Subcutaneous abdominal adipose tissue (tissue), 5 donors: ENCODE measurements around the gene SCN2B.

ENCODE experiments used
- H3K27ac ChIP-seq: one replicate; pipeline ENCODE4 v1.7.0; 2013; ENCODE audit warnings: low read depth, mild to moderate bottlenecking, inconsistent platforms, low read length, moderate library complexity
- H3K27me3 ChIP-seq, 5 donors: one replicate each; pipeline ENCODE4 v1.7.0; 2013; ENCODE audit warnings: low read length in 5 of 5, inconsistent platforms in 1 of 5; ENCODE audit not compliant: control insufficient read depth in 5 of 5, insufficient read depth in 4 of 5
- H3K36me3 ChIP-seq, 5 donors: one replicate each; pipeline ENCODE4 v1.7.0; 2013; ENCODE audit warnings: low read length in 5 of 5; ENCODE audit not compliant: control insufficient read depth in 5 of 5, insufficient read depth in 5 of 5
- H3K4me1 ChIP-seq, 5 donors: one replicate each; pipeline ENCODE4 v1.7.0; 2013; ENCODE audit warnings: low read length in 5 of 5, mild to moderate bottlenecking in 3 of 5, moderate library complexity in 1 of 5; ENCODE audit not compliant: control insufficient read depth in 5 of 5, insufficient read depth in 5 of 5
- H3K4me3 ChIP-seq, 5 donors: one replicate each; pipeline ENCODE4 v1.7.0; 2013; ENCODE audit warnings: low read length in 5 of 5, low read depth in 1 of 5
- H3K9ac ChIP-seq, 5 donors: one replicate each; pipeline ENCODE4 v1.7.0; 2013; ENCODE audit warnings: low read length in 5 of 5, mild to moderate bottlenecking in 4 of 5, moderate library complexity in 3 of 5
- H3K9me3 ChIP-seq, 5 donors: one replicate each; pipeline ENCODE4 v1.7.0; 2013; ENCODE audit warnings: low read length in 5 of 5; ENCODE audit not compliant: control insufficient read depth in 5 of 5
- donor health status: healthy.
- donor health status: healthy.
- donor health status: healthy.
- donor health status: healthy.
- donor health status: healthy.

Gene SCN2B

GRCh38 chr11:118180300-118180703, 3.9 kb upstream of the SCN2B start:
- peak overlapping the region in 3 of 5 donors; percentile 14 to 28 (median 27) for H3K4me3 ChIP-seq
- H3K4me1 ChIP-seq, result peaks cover 0 to 17% (median 9%) of the 10 kb centered on the region in 5 donors
- H3K9me3 ChIP-seq, result no peaks in the 10 kb centered on the region
- peak overlapping the region in 1 of 5 donors; percentile 27 for H3K9ac ChIP-seq
- no peaks in the 10 kb centered on the region for H3K36me3 ChIP-seq
- peaks cover 0 to 23% (median 14%) of the 10 kb centered on the region in 5 donors for H3K27me3 ChIP-seq
- H3K27ac ChIP-seq, result no peak overlapping the region

- H3K4me1 ChIP-seq, result peaks cover 0 to 15% (median 10%) of the 10 kb centered on the region in 5 donors
- H3K9me3 ChIP-seq, result no peaks in the 10 kb centered on the region
- H3K36me3 ChIP-seq, result no peaks in the 10 kb centered on the region
- no peak overlapping the region for H3K9ac ChIP-seq
- no peak overlapping the region for H3K4me3 ChIP-seq
- no peak overlapping the region for H3K27ac ChIP-seq
- peaks cover 0 to 25% (median 14%) of the 10 kb centered on the region in 5 donors for H3K27me3 ChIP-seq
Measured at GRCh38 chr11:118176778-118177134, 317 bp upstream of the SCN2B start.

- H3K9ac ChIP-seq, result no peak overlapping the region
- no peak overlapping the region for H3K27ac ChIP-seq
- H3K4me3 ChIP-seq, result no peak overlapping the region
Measured at GRCh38 chr11:118175031-118175992, 1.1 kb downstream of the SCN2B start.

GRCh38 chr11:118174006-118174567, 2.4 kb downstream of the SCN2B start:
- H3K4me1 ChIP-seq, result peaks cover 0 to 16% (median 7%) of the 10 kb centered on the region in 5 donors
- no peak overlapping the region for H3K27ac ChIP-seq
- H3K9ac ChIP-seq, result no peak overlapping the region
- H3K36me3 ChIP-seq, result no peaks in the 10 kb centered on the region
- H3K4me3 ChIP-seq, result no peak overlapping the region
- H3K27me3 ChIP-seq, result peaks cover 0 to 16% (median 9%) of the 10 kb centered on the region in 5 donors
- H3K9me3 ChIP-seq, result no peaks in the 10 kb centered on the region

More at GRCh38 chr11:118175031-118175992, 1.1 kb downstream of the SCN2B start:
- no peaks in the 10 kb centered on the region for H3K9me3 ChIP-seq
- H3K27me3 ChIP-seq, result peaks cover 0 to 21% (median 15%) of the 10 kb centered on the region in 5 donors
- H3K4me1 ChIP-seq, result peaks cover 0 to 17% (median 12%) of the 10 kb centered on the region in 5 donors
- H3K36me3 ChIP-seq, result no peaks in the 10 kb centered on the region

GRCh38 chr11:118172356-118172755, 4.1 kb downstream of the SCN2B start:
- Histone ChIP-seq H3K27ac (no peak overlapping the region), H3K9me3 (no peaks in the 10 kb centered on the region), H3K4me3 (no peak overlapping the region), H3K4me1 (peaks cover 0 to 16% (median 7%) of the 10 kb centered on the region in 5 donors), H3K9ac (no peak overlapping the region), H3K27me3 (peaks cover 0 to 23% (median 17%) of the 10 kb centered on the region in 5 donors), H3K36me3 (no peaks in the 10 kb centered on the region)

- Histone ChIP-seq H3K9ac (no peak overlapping the region), H3K4me1 (peaks cover 0 to 16% (median 7%) of the 10 kb centered on the region in 5 donors), H3K36me3 (no peaks in the 10 kb centered on the region), H3K9me3 (no peaks in the 10 kb centered on the region), H3K4me3 (no peak overlapping the region), H3K27ac (no peak overlapping the region), H3K27me3 (peaks cover 0 to 23% (median 17%) of the 10 kb centered on the region in 5 donors)
Measured at GRCh38 chr11:118171269-118172062, 5.0 kb downstream of the SCN2B start.

- Histone ChIP-seq H3K4me1 (peaks cover 0 to 16% (median 7%) of the 10 kb centered on the region in 5 donors), H3K36me3 (no peaks in the 10 kb centered on the region), H3K4me3 (no peak overlapping the region), H3K9me3 (no peaks in the 10 kb centered on the region), H3K27ac (no peak overlapping the region), H3K27me3 (peaks cover 3 to 22% (median 16%) of the 10 kb centered on the region in 5 donors), H3K9ac (no peak overlapping the region)
Measured at GRCh38 chr11:118170882-118171268, 5.6 kb downstream of the SCN2B start.

GRCh38 chr11:118170231-118170630, 6.2 kb downstream of the SCN2B start:
- Histone ChIP-seq H3K4me3 (no peak overlapping the region), H3K36me3 (no peaks in the 10 kb centered on the region), H3K27me3 (peaks cover 2 to 17% (median 13%) of the 10 kb centered on the region in 5 donors), H3K9ac (no peak overlapping the region), H3K27ac (no peak overlapping the region), H3K4me1 (peaks cover 0 to 12% (median 6%) of the 10 kb centered on the region in 5 donors), H3K9me3 (no peaks in the 10 kb centered on the region)

- Histone ChIP-seq H3K36me3 (no peaks in the 10 kb centered on the region), H3K9me3 (no peaks in the 10 kb centered on the region), H3K27me3 (peaks cover 0 to 17% (median 13%) of the 10 kb centered on the region in 5 donors), H3K27ac (no peak overlapping the region), H3K4me1 (peaks cover 0 to 10% (median 6%) of the 10 kb centered on the region in 5 donors), H3K4me3 (no peak overlapping the region), H3K9ac (no peak overlapping the region)
Measured at GRCh38 chr11:118169300-118170140, 6.9 kb downstream of the SCN2B start.
